Fibroblast of lung (primary cell): Measurements from ENCODE around the gene GCM1. TPM values are rescaled to one million over a fixed set of nuclear protein-coding genes. Genes with fewer than 3 reads are reported as not detected.

Experiments
- DNase-seq, 2 donors: peaks; one replicate each; pipeline versions ENCODE4 v3.0.0 to v3.0.0-alpha.2; 2010; ENCODE audit warnings: low read depth in 2 of 2
- H2AFZ ChIP-seq: 2 replicates; pipeline ENCODE4 v1.5.1; 2012; ENCODE audit warnings: low read length, control low read depth, inconsistent platforms
- H3K27ac ChIP-seq: 2 replicates; pipeline ENCODE4 v1.5.1; 2011; ENCODE audit warnings: low read length, control low read depth; ENCODE audit not compliant: insufficient read depth
- H3K27me3 ChIP-seq: 2 replicates; pipeline ENCODE4 v1.5.1; 2011; ENCODE audit warnings: mild to moderate bottlenecking, low read length; ENCODE audit not compliant: control insufficient read depth, insufficient read depth
- H3K36me3 ChIP-seq: 2 replicates; pipeline ENCODE4 v1.5.1; 2011; ENCODE audit warnings: low read length; ENCODE audit not compliant: control insufficient read depth, insufficient read depth
- H3K4me1 ChIP-seq: 2 replicates; pipeline ENCODE4 v1.5.1; 2011; ENCODE audit warnings: low read length; ENCODE audit not compliant: control insufficient read depth, insufficient read depth; ENCODE audit errors: extremely low read depth
- H3K4me2 ChIP-seq: 2 replicates; pipeline ENCODE4 v1.5.1; 2011; ENCODE audit warnings: low read length, control low read depth; ENCODE audit not compliant: insufficient read depth; ENCODE audit errors: extremely low read depth
- H3K4me3 ChIP-seq, 4 experiments: fragments of 200-600 bp in 1 of 4; sonication (generic) in 1 of 4; replicated peaks in 1 of 4; 2 replicates each; pipeline ENCODE4 v1.5.1; 2011 to 2016; ENCODE audit warnings: low read length in 4 of 4, low read depth in 3 of 4, mild to moderate bottlenecking in 3 of 4, control low read depth in 2 of 4, inconsistent platforms in 1 of 4, mixed read lengths in 1 of 4; ENCODE audit not compliant: insufficient read depth in 1 of 4; ENCODE audit errors: control extremely low read depth in 1 of 4
- H3K79me2 ChIP-seq: 2 replicates; pipeline ENCODE4 v1.5.1; 2012; ENCODE audit warnings: mild to moderate bottlenecking, low read length, inconsistent platforms; ENCODE audit not compliant: control insufficient read depth, insufficient read depth
- H3K9ac ChIP-seq: 2 replicates; pipeline ENCODE4 v1.5.1; 2011; ENCODE audit warnings: mild to moderate bottlenecking, low read length, control low read depth; ENCODE audit not compliant: insufficient read depth
- H3K9me3 ChIP-seq: 2 replicates; pipeline ENCODE4 v1.5.1; 2012; ENCODE audit warnings: low read depth, low read length; ENCODE audit not compliant: control insufficient read depth, insufficient read depth
- H4K20me1 ChIP-seq: 2 replicates; pipeline ENCODE4 v1.5.1; 2011; ENCODE audit warnings: low read length; ENCODE audit not compliant: control insufficient read depth, insufficient read depth; ENCODE audit errors: extremely low read depth
- CTCF ChIP-seq, 2 donors: IDR thresholded peaks in 1 of 2; conservative IDR thresholded peaks in 1 of 2; 1 replicate in 1 of 2; 2 replicates in 1 of 2; pipeline ENCODE4 v1.5.1; 2011 to 2012; ENCODE audit warnings: low read length in 2 of 2, control low read depth in 1 of 2, inconsistent platforms in 1 of 2, low read depth in 1 of 2, mild to moderate bottlenecking in 1 of 2
- EZH2 ChIP-seq: IDR thresholded peaks from 2 replicates; pipeline ENCODE4 v1.5.1; 2012; ENCODE audit warnings: low read length, control low read depth, mild to moderate bottlenecking; ENCODE audit errors: missing control alignments
- polyA plus RNA-seq, 2 donors: library from polyadenylated mRNA; depleted of rRNA in 1 of 2; stranded (reverse) in 1 of 2; unstranded in 1 of 2; fragments of >200 nt; gene quantifications; 2 replicates each; pipeline ENCODE4 v1.2.1, GENCODE V29; 2011 to 2012; ENCODE audit warnings: missing spikeins in 1 of 2
- total RNA-seq: library from RNA; depleted of rRNA; stranded (reverse); fragments of >200 nt; gene quantifications from 2 replicates; pipeline ENCODE4 v1.2.1, GENCODE V29; 2014

Gene GCM1
- total and polyA plus RNA-seq, 2 donors (not counting 1 experiment from before 2014, with no cell fraction given), result not detected

- Histone ChIP-seq H3K4me3 (no peak overlapping the region), H3K27ac (no peak overlapping the region), H2AFZ (no peak overlapping the region), H3K27me3 (no peaks in the 10 kb centered on the region), H3K9ac (no peak overlapping the region), H3K4me1 (no peaks in the 10 kb centered on the region), H3K36me3 (no peaks in the 10 kb centered on the region), H3K79me2 (no peaks in the 10 kb centered on the region), H3K4me2 (no peak overlapping the region), H4K20me1 (no peaks in the 10 kb centered on the region), H3K9me3 (no peaks in the 10 kb centered on the region)
- no peak for TF ChIP-seq CTCF (conservative IDR thresholded peaks at IDR 0.05 in 1 of 2, IDR thresholded peaks at IDR 0.05 in 1 of 2; ENCODE audit: low read depth in 1 of 2, low read length in 2 of 2)
- TF ChIP-seq EZH2, result no peak
- no peak for DNase-seq
Observed at GRCh38 chr6:53154794-53155193, 6.2 kb upstream of the GCM1 start.

- H4K20me1 ChIP-seq, result no peaks in the 10 kb centered on the region
- H3K79me2 ChIP-seq, result no peaks in the 10 kb centered on the region
- no peaks in the 10 kb centered on the region for H3K36me3 ChIP-seq
- no peak overlapping the region for H3K27ac ChIP-seq
- H3K9ac ChIP-seq, result no peak overlapping the region
- no peak overlapping the region for H2AFZ ChIP-seq
- no peaks in the 10 kb centered on the region for H3K9me3 ChIP-seq
- no peaks in the 10 kb centered on the region for H3K4me1 ChIP-seq
- no peaks in the 10 kb centered on the region for H3K27me3 ChIP-seq
- TF ChIP-seq EZH2 (no peak), CTCF (conservative IDR thresholded peaks at IDR 0.05 in 1 of 2, IDR thresholded peaks at IDR 0.05 in 1 of 2; ENCODE audit: low read depth in 1 of 2, low read length in 2 of 2) (no peak)
- no peak overlapping the region for H3K4me2 ChIP-seq
- no peak for DNase-seq
- H3K4me3 ChIP-seq, result no peak overlapping the region
Observed at GRCh38 chr6:53154071-53154470, 5.4 kb upstream of the GCM1 start.

- Histone ChIP-seq H3K4me1 (no peaks in the 10 kb centered on the region), H3K4me2 (no peak overlapping the region), H3K27ac (no peak overlapping the region), H3K27me3 (no peaks in the 10 kb centered on the region), H3K9me3 (no peaks in the 10 kb centered on the region), H3K9ac (no peak overlapping the region), H2AFZ (no peak overlapping the region), H3K4me3 (no peak overlapping the region), H4K20me1 (no peaks in the 10 kb centered on the region), H3K36me3 (no peaks in the 10 kb centered on the region), H3K79me2 (no peaks in the 10 kb centered on the region)
- TF ChIP-seq EZH2, result no peak
- TF ChIP-seq CTCF (conservative IDR thresholded peaks at IDR 0.05 in 1 of 2, IDR thresholded peaks at IDR 0.05 in 1 of 2; ENCODE audit: low read depth in 1 of 2, low read length in 2 of 2), result no peak
- DNase-seq, result no peak
Observed at GRCh38 chr6:53152576-53152975, 3.9 kb upstream of the GCM1 start.
